HL-60 (cell line): ENCODE results near the gene KDELR3.

Source experiments
- DNase-seq, 2 experiments: peaks; one replicate each; pipeline ENCODE4 v3.0.0-alpha.2; 2010 to 2020; ENCODE audit warnings: low read depth in 1 of 2, low spot score in 1 of 2
- H3K27ac ChIP-seq: fragments of 250-450 bp; sonication (Bioruptor Pico); replicated peaks from 2 replicates; pipeline ENCODE4 v1.5.1; 2020; ENCODE audit warnings: mild to moderate bottlenecking, moderate library complexity
- H3K27me3 ChIP-seq: fragments of 250-450 bp; sonication (Bioruptor Pico); 2 replicates; pipeline ENCODE4 v1.5.1; 2021; ENCODE audit warnings: mild to moderate bottlenecking, moderate library complexity; ENCODE audit not compliant: insufficient read depth, poor library complexity, severe bottlenecking
- H3K4me3 ChIP-seq: replicated peaks from 2 replicates; pipeline ENCODE4 v1.5.1; 2011; ENCODE audit warnings: mild to moderate bottlenecking, control low read depth, low read length; ENCODE audit not compliant: insufficient read depth
- CTCF ChIP-seq: IDR thresholded peaks from one replicate; pipeline ENCODE4 v1.5.1; 2011; ENCODE audit warnings: low read length, control low read depth, inconsistent platforms; ENCODE audit not compliant: insufficient read depth
- GABPA ChIP-seq: IDR thresholded peaks from 2 replicates; pipeline ENCODE4 v1.6.1; 2012; ENCODE audit warnings: low read depth
- POLR2AphosphoS5 ChIP-seq: IDR thresholded peaks from 2 replicates; pipeline ENCODE4 v1.6.1; 2012; ENCODE audit warnings: low read depth
- SPI1 ChIP-seq: IDR thresholded peaks from 2 replicates; pipeline ENCODE4 v1.6.1; 2012; ENCODE audit warnings: low read depth, mild to moderate bottlenecking, borderline replicate concordance
- TF ChIP-seq, protein P1 (sequence below): IDR thresholded peaks from 2 replicates; pipeline ENCODE4 v1.6.1; 2012; ENCODE audit warnings: low read depth; ENCODE audit not compliant: insufficient replicate concordance

The KDELR3 gene

GRCh38 chr22:38440747-38441350 lies 27.0 kb upstream of the KDELR3 start:
- DNase-seq: no peak
- no peak overlapping the region for H3K27ac ChIP-seq
- TF ChIP-seq, protein P1, sequence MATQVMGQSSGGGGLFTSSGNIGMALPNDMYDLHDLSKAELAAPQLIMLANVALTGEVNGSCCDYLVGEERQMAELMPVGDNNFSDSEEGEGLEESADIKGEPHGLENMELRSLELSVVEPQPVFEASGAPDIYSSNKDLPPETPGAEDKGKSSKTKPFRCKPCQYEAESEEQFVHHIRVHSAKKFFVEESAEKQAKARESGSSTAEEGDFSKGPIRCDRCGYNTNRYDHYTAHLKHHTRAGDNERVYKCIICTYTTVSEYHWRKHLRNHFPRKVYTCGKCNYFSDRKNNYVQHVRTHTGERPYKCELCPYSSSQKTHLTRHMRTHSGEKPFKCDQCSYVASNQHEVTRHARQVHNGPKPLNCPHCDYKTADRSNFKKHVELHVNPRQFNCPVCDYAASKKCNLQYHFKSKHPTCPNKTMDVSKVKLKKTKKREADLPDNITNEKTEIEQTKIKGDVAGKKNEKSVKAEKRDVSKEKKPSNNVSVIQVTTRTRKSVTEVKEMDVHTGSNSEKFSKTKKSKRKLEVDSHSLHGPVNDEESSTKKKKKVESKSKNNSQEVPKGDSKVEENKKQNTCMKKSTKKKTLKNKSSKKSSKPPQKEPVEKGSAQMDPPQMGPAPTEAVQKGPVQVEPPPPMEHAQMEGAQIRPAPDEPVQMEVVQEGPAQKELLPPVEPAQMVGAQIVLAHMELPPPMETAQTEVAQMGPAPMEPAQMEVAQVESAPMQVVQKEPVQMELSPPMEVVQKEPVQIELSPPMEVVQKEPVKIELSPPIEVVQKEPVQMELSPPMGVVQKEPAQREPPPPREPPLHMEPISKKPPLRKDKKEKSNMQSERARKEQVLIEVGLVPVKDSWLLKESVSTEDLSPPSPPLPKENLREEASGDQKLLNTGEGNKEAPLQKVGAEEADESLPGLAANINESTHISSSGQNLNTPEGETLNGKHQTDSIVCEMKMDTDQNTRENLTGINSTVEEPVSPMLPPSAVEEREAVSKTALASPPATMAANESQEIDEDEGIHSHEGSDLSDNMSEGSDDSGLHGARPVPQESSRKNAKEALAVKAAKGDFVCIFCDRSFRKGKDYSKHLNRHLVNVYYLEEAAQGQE: no peak
- TF ChIP-seq SPI1 (no peak), CTCF (no peak), GABPA (no peak), POLR2AphosphoS5 (no peak)
- H3K27me3 ChIP-seq: peaks cover 16% of the 10 kb centered on the region
- no peak overlapping the region for H3K4me3 ChIP-seq

DNA sequence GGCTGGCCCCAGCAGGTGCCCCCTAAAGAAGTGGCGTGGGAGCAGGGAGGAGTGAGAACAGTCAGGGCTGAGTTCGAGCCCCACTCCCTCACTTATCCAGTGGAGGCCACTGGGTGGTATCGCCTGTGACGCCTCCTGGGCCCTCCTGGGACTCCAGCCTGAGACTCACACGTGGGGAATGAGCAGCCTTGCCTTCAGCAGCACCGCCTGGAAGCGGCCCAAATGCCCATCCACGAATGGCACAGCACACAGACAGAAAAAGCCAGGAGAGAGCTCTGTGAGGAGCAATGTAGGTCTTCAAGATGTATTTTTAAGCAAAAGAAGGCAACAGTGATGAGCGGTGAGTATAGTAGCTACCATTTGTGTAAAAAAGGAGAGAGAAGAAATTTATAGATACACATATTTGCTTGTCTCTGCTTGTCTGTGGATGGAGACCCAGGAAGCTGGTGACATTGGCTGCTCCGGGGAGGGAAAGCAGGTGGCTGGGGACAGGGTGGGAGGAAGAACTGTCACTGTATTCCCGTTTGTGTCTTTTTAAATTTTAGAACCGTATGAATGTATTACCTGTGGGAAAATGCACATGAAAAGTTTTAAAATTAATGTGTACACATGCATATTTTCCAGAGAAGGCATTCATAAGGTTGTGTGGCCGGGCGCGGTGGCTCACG lies 26.1 kb upstream of the KDELR3 start:
- DNase-seq: no peak
- Histone ChIP-seq H3K27me3 (peaks cover 16% of the 10 kb centered on the region), H3K4me3 (no peak overlapping the region), H3K27ac (no peak overlapping the region)
- no peak for TF ChIP-seq SPI1
- TF ChIP-seq CTCF: no peak
- TF ChIP-seq POLR2AphosphoS5: no peak
- TF ChIP-seq, protein P1: no peak
- TF ChIP-seq GABPA: no peak

- DNase-seq: no peak
- Histone ChIP-seq H3K27ac (no peak overlapping the region), H3K27me3 (peaks cover 16% of the 10 kb centered on the region), H3K4me3 (no peak overlapping the region)
- no peak for TF ChIP-seq GABPA
- TF ChIP-seq, protein P1: no peak
- no peak for TF ChIP-seq CTCF
- TF ChIP-seq POLR2AphosphoS5: no peak
- TF ChIP-seq SPI1: no peak
These were observed 24.8 kb upstream of the KDELR3 start for GRCh38 chr22:38442967-38443627.
